ENCODE results near the gene TXNRD3.

- TF ChIP-seq CTCF (IDR thresholded peaks at IDR 0.05; ENCODE audit: borderline replicate concordance, extremely low read depth, low read length, poor library complexity, severe bottlenecking) (no peak), EZH2 (IDR thresholded peaks at IDR 0.05; ENCODE audit: borderline replicate concordance, low read depth, low read length, severe bottlenecking) (no peak)
Observed at GRCh38 chr3:126621627-126622345, 33.1 kb downstream of the TXNRD3 start.
